ENCODE results near the gene TNXB.

Gene TNXB

GRCh38 chr6:32111424-32112066, 2.4 kb upstream of the TNXB start:
- DNase-seq (ENCODE audit: low read depth in 2 of 2), result peak in 1 of 2 donors; percentile 63
- TF ChIP-seq CTCF (IDR thresholded peaks at IDR 0.05; ENCODE audit: low read depth, low read length), result no peak
- no peak overlapping the region for H3K4me3 ChIP-seq (replicated peaks in 1 of 2; ENCODE audit: low read depth in 2 of 2, low read length in 2 of 2)

GRCh38 chr6:32110632-32111031, 1.5 kb upstream of the TNXB start:
- no peak for TF ChIP-seq CTCF (IDR thresholded peaks at IDR 0.05; ENCODE audit: low read depth, low read length)
- no peak for DNase-seq (ENCODE audit: low read depth in 2 of 2)

GRCh38 chr6:32109765-32110160, 625 bp upstream of the TNXB start:
- no peak overlapping the region for H3K4me3 ChIP-seq (replicated peaks in 1 of 2; ENCODE audit: low read depth in 2 of 2, low read length in 2 of 2)
- DNase-seq (ENCODE audit: low read depth in 2 of 2), result no peak
- no peak for TF ChIP-seq CTCF (IDR thresholded peaks at IDR 0.05; ENCODE audit: low read depth, low read length)

More at GRCh38 chr6:32110632-32111031, 1.5 kb upstream of the TNXB start:
- no peak overlapping the region for H3K4me3 ChIP-seq (replicated peaks in 1 of 2; ENCODE audit: low read depth in 2 of 2, low read length in 2 of 2)

- no peak for DNase-seq (ENCODE audit: low read depth in 2 of 2)
- H3K4me3 ChIP-seq (replicated peaks in 1 of 2; ENCODE audit: low read depth in 2 of 2, low read length in 2 of 2), result peak overlapping the region in 1 of 2 donors; percentile 51
- TF ChIP-seq CTCF (IDR thresholded peaks at IDR 0.05; ENCODE audit: low read depth, low read length), result no peak
Measured at GRCh38 chr6:32108727-32109113, 418 bp downstream of the TNXB start.

- peak overlapping the region in 1 of 2 donors; percentile 51 for H3K4me3 ChIP-seq (replicated peaks in 1 of 2; ENCODE audit: low read depth in 2 of 2, low read length in 2 of 2)
- TF ChIP-seq CTCF (IDR thresholded peaks at IDR 0.05; ENCODE audit: low read depth, low read length), result no peak
- peak; percentile 46 to 90 for DNase-seq (ENCODE audit: low read depth in 2 of 2)
Measured at GRCh38 chr6:32108094-32108627, 977 bp downstream of the TNXB start.

GRCh38 chr6:32107406-32107805, 1.7 kb downstream of the TNXB start:
- H3K4me3 ChIP-seq (replicated peaks in 1 of 2; ENCODE audit: low read depth in 2 of 2, low read length in 2 of 2), result no peak overlapping the region
- TF ChIP-seq CTCF (IDR thresholded peaks at IDR 0.05; ENCODE audit: low read depth, low read length), result no peak

More at GRCh38 chr6:32107406-32107805, 1.7 kb downstream of the TNXB start:
- peak; percentile 30 to 83 for DNase-seq (ENCODE audit: low read depth in 2 of 2)
